Skeletal muscle satellite cell (primary cell): ENCODE results near the gene PTPA.
"Not testable (repeated sequence)": the region's sequence is repeated elsewhere in the genome, so short reads cannot be mapped to it uniquely, and the experiment has no call there.

Source experiments
- H3K27me3 ChIP-seq: 2 replicates; pipeline ENCODE4 v1.7.0; 2013; ENCODE audit warnings: low read length; ENCODE audit not compliant: control insufficient read depth, insufficient read depth
- H3K36me3 ChIP-seq: 2 replicates; pipeline ENCODE4 v1.7.0; 2013; ENCODE audit warnings: mild to moderate bottlenecking, control low read depth, low read length; ENCODE audit not compliant: insufficient read depth
- H3K4me1 ChIP-seq: 2 replicates; pipeline ENCODE4 v1.7.0; 2013; ENCODE audit warnings: low read length; ENCODE audit not compliant: control insufficient read depth, insufficient read depth
- H3K4me2 ChIP-seq: 2 replicates; pipeline ENCODE4 v1.7.0; 2013; ENCODE audit warnings: mild to moderate bottlenecking, low read length
- H3K4me3 ChIP-seq: 2 replicates; pipeline ENCODE4 v1.7.0; 2013; ENCODE audit warnings: low read length
- H3K9ac ChIP-seq: 2 replicates; pipeline ENCODE4 v1.7.0; 2013; ENCODE audit warnings: mild to moderate bottlenecking, low read depth, low read length, moderate library complexity
- H3K9me3 ChIP-seq: replicated peaks from 2 replicates; pipeline ENCODE4 v1.7.0; 2013; ENCODE audit warnings: mild to moderate bottlenecking, control low read depth, low read length

Gene PTPA

DNA sequence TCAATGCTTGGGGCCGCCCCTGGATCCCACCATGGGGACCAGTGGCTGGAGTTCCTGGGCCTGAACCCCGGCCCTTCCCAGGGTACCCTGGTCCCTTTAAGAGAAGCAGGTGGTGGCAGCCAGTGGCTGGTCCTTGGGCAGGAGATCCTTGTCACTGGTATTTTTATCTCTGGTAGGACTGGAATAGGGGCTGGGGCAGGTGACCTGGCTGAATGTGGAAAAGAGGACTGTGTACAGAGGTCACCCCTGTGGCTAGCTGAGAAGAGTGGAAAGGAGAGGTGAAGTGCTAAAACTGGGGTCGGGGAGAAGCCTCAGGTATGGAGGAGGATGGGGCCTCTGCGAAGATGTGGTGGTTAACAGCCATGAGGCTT, 7.6 kb upstream of the PTPA start:
- Histone ChIP-seq H3K4me2 (no peak overlapping the region), H3K27me3 (no peaks in the 10 kb centered on the region), H3K9me3 (no peaks in the 10 kb centered on the region), H3K4me1 (peaks cover under 1% of the 10 kb centered on the region), H3K9ac (no peak overlapping the region), H3K4me3 (no peak overlapping the region), H3K36me3 (peaks cover 10% of the 10 kb centered on the region)

DNA sequence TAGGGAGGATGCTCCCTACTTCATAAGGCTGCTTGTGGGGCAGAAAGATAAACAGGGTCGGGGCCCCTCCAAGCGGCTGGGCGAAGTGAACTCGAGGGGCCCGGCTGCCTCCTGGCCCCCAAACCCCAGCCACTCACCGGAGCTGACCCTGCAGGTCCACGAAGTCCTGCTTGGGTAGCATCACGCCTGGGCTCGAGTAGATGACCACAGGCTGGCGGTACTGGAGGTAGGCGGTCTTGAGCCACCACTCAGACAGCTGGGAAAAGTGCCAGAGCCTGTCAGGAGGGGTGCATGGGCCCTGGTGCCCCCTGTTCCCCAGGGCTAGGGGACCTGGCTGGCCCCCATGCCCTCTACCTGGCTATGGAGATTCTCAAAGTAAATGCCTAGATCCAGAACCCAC, 7.2 kb upstream of the PTPA start:
- no peak overlapping the region for H3K4me3 ChIP-seq
- H3K9me3 ChIP-seq = no peaks in the 10 kb centered on the region
- H3K27me3 ChIP-seq = no peaks in the 10 kb centered on the region
- no peak overlapping the region for H3K4me2 ChIP-seq
- peaks cover 5% of the 10 kb centered on the region for H3K4me1 ChIP-seq
- H3K9ac ChIP-seq = no peak overlapping the region
- H3K36me3 ChIP-seq = peaks cover 10% of the 10 kb centered on the region

DNA sequence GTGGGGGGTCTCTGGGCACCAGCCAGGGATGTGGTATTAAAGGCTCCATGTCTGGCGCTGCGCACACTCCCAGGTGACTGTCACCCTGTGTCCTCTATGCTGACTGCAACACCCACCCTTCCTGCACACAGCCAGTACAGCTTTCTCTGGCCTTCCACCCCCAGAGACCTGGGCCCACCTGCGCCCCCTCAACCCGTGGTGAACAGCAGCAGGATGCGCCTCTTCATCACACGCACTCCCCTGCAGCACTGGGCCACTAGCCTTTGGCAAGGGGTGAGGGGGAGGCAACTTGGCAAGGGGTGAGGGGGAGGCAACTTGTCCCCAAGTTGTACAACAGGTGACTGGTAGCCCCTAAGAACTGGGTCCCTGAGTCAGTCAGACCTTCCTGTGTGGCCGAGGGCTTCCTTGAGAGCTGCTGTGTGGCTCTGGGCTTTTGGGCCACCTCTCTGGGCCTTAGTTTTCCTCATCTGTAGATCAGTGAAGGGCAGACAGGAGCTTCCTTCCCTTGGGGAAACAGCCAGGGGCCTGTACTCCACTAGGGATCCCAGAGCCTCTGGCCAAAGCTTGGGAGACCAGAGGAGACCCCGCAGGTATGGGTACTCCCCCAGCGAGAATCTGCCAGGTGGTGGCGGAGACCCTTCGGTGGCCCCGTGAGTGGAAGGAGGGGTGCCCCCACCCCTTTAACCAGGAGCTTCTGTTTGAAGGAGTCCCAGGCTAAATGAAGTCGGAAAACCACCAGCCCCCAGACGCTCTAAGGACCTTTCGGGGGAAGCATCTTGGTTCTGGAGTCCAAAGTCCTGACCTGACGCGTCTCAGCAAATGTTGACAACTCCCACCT, 5.1 kb upstream of the PTPA start:
- Histone ChIP-seq H3K27me3 (no peaks in the 10 kb centered on the region), H3K9ac (no peak overlapping the region), H3K36me3 (peaks cover 10% of the 10 kb centered on the region), H3K4me1 (peaks cover 14% of the 10 kb centered on the region), H3K9me3 (no peaks in the 10 kb centered on the region), H3K4me2 (no peak overlapping the region), H3K4me3 (no peak overlapping the region)

DNA sequence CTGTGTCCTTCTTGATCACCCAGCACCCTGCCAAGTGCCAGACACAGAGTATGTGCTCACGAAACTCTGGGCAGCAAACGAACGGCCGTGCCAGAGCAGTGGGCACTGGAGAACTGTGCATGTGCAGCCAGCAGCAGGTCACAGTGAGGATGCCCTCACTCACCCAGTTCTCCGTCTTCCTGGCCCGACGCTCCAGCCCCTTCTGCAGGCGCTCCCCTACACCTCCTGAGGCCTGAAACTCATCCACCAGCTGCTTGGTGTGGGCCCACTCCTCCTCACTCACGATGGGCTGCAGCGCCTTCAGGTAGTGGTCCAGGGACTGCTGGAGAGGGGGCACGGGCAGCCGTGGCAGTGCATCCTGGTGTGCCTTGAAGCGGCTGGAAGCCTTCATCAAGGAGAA, 3.6 kb upstream of the PTPA start:
- H3K9me3 ChIP-seq = no peaks in the 10 kb centered on the region
- H3K27me3 ChIP-seq = no peaks in the 10 kb centered on the region
- no peak overlapping the region for H3K4me3 ChIP-seq
- H3K4me1 ChIP-seq = peaks cover 19% of the 10 kb centered on the region
- H3K4me2 ChIP-seq = no peak overlapping the region
- peaks cover 5% of the 10 kb centered on the region for H3K36me3 ChIP-seq
- no peak overlapping the region for H3K9ac ChIP-seq

DNA sequence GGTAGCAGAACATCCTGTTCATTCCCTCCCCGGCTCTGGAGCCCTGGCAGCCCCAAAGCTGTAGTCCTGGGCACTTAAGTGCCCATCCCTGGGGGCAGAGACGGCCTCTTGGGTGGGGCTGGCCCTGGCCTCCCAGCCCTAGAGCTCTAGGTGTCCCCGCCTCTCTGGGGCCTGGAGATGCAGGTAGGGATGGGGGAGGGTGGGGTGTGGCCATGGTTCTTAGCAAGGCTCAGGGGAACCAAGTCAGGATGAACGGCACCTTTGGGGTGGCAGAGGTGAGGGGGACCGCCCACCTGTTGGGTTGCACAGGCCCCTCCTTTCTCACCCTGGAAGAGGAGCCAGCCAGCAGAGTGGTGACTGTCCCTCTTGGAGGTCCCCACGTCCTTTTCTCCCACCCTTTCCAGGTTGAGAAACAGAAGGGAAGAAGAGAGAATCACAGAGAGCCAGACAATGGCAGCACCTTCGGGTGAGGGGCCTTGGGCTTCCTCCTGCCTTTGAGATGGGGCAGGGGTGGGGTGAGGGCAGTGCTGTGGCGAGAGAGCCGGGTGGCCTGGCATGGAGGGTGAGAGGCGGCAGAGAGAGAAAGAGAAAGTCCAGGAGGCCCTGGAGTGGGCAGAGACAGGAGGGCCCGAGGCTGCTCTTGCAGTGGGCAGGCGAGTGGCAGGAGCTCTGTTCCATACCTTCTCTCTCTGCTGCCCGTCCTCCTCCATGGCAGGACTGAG, 3.0 kb upstream of the PTPA start:
- peaks cover 20% of the 10 kb centered on the region for H3K4me1 ChIP-seq
- H3K4me3 ChIP-seq = no peak overlapping the region
- no peak overlapping the region for H3K4me2 ChIP-seq

DNA sequence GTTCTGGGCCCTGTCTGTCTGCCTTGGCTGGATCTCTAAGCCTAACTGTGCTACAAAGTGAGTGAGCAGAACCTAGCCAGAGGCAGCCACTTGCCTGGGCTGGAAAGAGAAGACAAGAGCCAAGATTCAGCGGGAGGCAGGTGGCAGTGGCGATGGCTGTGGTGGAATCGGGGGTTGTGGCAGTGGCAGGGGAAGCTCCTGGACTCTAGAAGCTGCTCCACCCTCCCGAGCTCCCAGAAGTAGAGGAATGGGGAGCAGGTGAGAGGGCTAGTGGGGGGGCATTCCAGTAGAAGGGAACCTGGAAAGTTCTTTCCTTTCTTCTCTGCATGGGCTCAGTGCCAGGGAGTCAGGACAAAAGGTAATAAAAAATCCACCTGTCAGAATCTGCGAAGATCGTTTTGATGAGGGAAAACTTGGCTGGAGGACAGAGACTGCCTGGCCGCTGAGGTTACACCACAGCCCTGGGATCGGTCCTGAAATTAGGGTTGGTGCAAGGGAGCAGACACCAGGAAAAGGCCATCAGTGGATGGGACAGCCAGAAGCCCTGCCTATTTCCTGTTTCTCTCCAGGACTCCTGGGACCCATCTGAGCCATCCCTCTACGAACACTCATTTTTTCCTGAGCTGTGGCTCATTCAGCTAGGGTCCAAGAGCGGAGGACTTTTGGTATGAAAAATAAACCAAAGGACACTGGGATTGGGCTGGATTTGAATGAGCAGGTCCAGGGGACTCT, 2.2 kb upstream of the PTPA start:
- Histone ChIP-seq H3K9me3 (no peaks in the 10 kb centered on the region), H3K4me2 (peak overlapping the region; percentile 99), H3K4me1 (peaks cover 20% of the 10 kb centered on the region), H3K4me3 (peak overlapping the region; percentile 36), H3K27me3 (no peaks in the 10 kb centered on the region), H3K36me3 (peaks cover 5% of the 10 kb centered on the region), H3K9ac (peak overlapping the region; percentile 6)

More for the DNA sequence above, 3.0 kb upstream of the PTPA start:
- H3K9me3 ChIP-seq = no peaks in the 10 kb centered on the region
- H3K9ac ChIP-seq = no peak overlapping the region
- H3K27me3 ChIP-seq = no peaks in the 10 kb centered on the region
- H3K36me3 ChIP-seq = peaks cover 5% of the 10 kb centered on the region

DNA sequence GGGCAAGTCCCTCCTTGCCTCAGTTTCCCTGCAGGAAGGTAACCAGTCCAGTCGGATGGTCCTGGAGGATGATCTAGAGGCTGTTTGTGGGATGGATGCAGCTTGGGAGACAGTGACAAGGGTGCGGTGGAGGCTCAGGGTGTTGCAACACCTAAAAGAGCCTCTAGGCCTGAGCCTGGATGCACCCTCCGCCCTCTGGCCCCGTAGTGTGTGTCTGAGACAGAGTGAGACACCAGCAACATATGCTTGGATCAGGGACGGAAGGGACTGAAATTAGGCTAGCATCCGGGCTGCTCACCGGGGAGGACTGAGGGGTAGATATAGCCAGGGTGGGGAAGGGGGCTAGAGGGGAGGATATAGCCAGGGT, 1.7 kb upstream of the PTPA start:
- peak overlapping the region; percentile 6 for H3K9ac ChIP-seq
- H3K27me3 ChIP-seq = no peaks in the 10 kb centered on the region
- H3K4me2 ChIP-seq = peak overlapping the region; percentile 99
- no peaks in the 10 kb centered on the region for H3K9me3 ChIP-seq
- H3K4me1 ChIP-seq = peaks cover 20% of the 10 kb centered on the region
- H3K4me3 ChIP-seq = peak overlapping the region; percentile 36
- H3K36me3 ChIP-seq = peaks cover 5% of the 10 kb centered on the region

DNA sequence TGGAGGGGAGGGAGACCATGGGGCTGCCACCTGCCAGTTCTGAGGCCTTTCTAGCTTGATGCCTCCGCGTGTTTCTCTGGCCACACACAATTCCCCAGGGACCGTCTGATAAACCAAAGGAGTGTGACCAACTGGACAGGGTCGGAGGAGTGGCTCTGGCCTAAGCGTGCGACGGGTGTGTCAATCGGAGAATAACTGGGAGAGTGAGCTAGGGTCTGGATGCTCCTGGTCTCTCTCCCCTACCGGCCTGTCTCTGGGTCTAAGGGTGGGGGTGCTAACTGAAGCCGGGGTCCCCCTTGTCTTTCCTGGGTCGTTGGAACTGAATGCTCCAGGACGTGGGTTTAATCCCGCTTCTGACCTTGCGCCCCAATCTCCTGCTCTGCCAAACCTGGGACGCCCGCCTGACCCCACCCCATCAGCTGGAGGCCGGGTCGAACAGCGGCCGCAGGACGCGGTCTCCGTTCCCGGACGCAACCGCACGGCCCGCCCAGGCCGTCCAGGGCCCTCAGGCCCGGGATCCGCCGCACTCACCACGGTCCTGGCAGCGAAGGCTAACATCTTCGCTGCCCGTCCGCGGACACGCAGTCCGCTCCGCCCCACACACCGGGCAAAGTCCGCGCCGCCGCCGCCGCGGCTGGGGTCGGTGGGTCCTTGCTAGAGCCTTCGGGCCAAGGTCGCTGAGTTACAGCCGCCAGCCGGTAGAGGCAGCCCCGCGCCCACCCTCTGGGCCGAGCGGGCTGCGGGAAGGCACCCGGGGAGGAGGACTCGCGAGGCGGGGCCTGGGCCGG, 1.1 kb upstream of the PTPA start:
- H3K4me3 ChIP-seq = peak overlapping the region; percentile 95
- peaks cover 20% of the 10 kb centered on the region for H3K4me1 ChIP-seq

DNA sequence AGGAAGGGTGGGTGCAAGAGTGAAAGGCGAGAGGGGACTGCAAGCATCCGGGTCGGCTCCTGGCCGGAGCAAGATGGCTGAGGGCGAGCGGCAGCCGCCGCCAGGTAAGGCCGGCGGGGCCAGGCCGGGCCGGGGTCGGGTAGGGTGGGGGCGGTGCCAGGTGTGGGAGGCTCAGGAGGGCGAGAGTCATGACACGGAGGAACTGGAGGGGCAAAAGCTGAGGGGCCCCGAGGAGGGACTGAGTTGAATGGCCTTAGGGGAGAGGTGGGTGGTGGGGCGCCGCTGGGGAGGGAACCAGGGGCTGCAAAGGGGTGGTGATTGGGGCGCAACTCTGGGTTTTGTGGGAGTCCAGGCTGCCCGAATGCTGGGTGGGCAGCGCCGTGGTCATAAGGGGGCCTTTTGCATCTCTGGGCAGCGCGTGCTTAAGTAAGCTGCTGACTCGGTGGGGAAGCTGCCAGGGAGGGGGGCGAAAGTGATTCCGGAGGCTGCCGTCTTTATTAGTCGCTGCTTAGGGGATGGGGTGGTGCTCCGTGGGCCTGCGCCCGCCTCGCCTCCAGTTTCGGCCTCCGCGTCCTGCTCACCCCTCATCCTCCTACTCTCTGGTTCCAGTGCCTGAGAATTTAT, 425 bp downstream of the PTPA start:
- Histone ChIP-seq H3K4me1 (peaks cover 20% of the 10 kb centered on the region), H3K4me2 (peak overlapping the region; percentile 92), H3K9ac (peak overlapping the region; percentile 87), H3K36me3 (peaks cover 5% of the 10 kb centered on the region), H3K4me3 (peak overlapping the region; percentile 79), H3K9me3 (no peaks in the 10 kb centered on the region), H3K27me3 (no peaks in the 10 kb centered on the region)

More for the DNA sequence above, 1.1 kb upstream of the PTPA start:
- Histone ChIP-seq H3K27me3 (no peaks in the 10 kb centered on the region), H3K4me2 (peak overlapping the region; percentile 99), H3K36me3 (peaks cover 5% of the 10 kb centered on the region), H3K9ac (peak overlapping the region; percentile 90), H3K9me3 (no peaks in the 10 kb centered on the region)

DNA sequence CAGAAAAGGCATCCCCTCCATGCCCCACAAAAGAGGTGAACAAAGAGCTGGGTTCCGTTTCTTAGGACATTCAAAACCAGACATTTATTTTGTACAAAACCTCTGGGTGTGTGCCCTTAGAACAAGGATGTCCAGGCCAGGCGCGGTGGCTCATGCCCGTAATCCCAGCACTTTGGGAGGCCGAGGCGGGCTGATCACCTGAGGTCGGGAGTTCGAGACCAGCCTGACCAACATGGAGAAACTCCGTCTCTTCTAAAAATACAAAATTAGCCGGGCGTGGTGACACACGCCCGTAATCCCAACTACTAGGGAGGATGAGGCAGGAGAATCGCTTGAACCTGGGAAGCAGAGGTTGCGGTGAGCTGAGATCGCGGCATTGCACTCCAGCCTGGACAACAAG, 1.3 kb downstream of the PTPA start:
- H3K9ac ChIP-seq = peak overlapping the region; percentile 87
- not testable (repeated sequence) for H3K27me3 ChIP-seq, H3K9me3 ChIP-seq, H3K36me3 ChIP-seq
- peaks cover 20% of the 10 kb centered on the region for H3K4me1 ChIP-seq
- H3K4me2 ChIP-seq = peak overlapping the region; percentile 92
- peak overlapping the region; percentile 79 for H3K4me3 ChIP-seq
